ENCODE measurements around the gene AIPL1.

- TF ChIP-seq CTCF (conservative IDR thresholded peaks at IDR 0.05; ENCODE audit: low read length), result no peak
- no peak for TF ChIP-seq EZH2phosphoT487 (IDR thresholded peaks at IDR 0.05; ENCODE audit: borderline replicate concordance)
Observed at GRCh38 chr17:6483507-6483906, 48.6 kb upstream of the AIPL1 start.
